ENCODE data around the gene LRRC61. TPM values are rescaled to one million over a fixed set of nuclear protein-coding genes. Genes with fewer than 3 reads are reported as not detected.
A peak's percentile ranks its signal among the peaks of the same experiment; 100 is the strongest.
"Not testable (repeated sequence)": the region's sequence is repeated elsewhere in the genome, so short reads cannot be mapped to it uniquely, and the experiment has no call there.

The LRRC61 gene, protein sequence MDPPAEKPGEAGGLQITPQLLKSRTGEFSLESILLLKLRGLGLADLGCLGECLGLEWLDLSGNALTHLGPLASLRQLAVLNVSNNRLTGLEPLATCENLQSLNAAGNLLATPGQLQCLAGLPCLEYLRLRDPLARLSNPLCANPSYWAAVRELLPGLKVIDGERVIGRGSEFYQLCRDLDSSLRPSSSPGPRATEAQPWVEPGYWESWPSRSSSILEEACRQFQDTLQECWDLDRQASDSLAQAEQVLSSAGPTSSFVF
- 3.7 TPM for total RNA-seq
- long read RNA-seq, transcript LRRC61-202 (3 exons, 1,877 nt): major isoform, 8 of 12 reads
- long read RNA-seq, partial matches to known transcripts: 0 of 12 reads
- long read RNA-seq, other reads (novel, unspliced or antisense): 3 of 12 reads

GRCh38 chr7:150322833-150323681, at the start of gene LRRC61, which contains the start of gene ACTR3C:
TSS of gene LRRC61 (plus strand) at chr7:150323355. CDS start at chr7:150336862, 13,507 bp downstream.
TSS of gene ACTR3C (minus strand) at chr7:150323545. CDS start at chr7:150295296, 28,249 bp downstream.
- intact Hi-C loops (cut with micrococcal nuclease): no loop called here
- DNase-seq: peak; percentile 72
- peak; percentile 89 for ATAC-seq

- intact Hi-C loops (cut with micrococcal nuclease); DNase-seq: not testable (repeated sequence)
- peak; percentile 68 for ATAC-seq
Measured at GRCh38 chr7:150276132-150276695, 46.9 kb upstream of the LRRC61 start.

DNA sequence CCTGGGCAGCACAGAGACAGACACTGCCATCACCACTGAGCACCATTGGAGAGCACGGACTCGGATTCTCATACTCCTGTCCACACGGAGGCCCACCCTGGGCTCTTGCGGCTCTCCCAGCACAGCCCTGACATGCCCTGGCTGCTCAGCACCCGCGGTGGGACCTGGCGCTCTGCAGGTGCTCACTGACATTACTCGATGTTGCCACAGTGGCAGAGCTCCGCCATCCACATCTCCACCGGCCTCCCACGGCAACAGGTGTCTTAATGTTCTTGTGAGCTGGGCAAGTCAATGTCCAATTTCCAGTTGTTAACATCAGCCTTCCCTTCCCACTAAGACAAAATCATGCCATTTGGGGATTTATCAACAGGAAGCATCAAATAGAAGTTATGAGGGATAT, 44.8 kb upstream of the LRRC61 start:
- DNase-seq; ATAC-seq; intact Hi-C loops (cut with micrococcal nuclease): not testable (repeated sequence)

GRCh38 chr7:150281681-150282403, 41.3 kb upstream of the LRRC61 start:
- DNase-seq: not testable (repeated sequence)

GRCh38 chr7:150283111-150283510, 40.0 kb upstream of the LRRC61 start:
- ATAC-seq; DNase-seq; intact Hi-C loops (cut with micrococcal nuclease): not testable (repeated sequence)

More at GRCh38 chr7:150281681-150282403, 41.3 kb upstream of the LRRC61 start:
- intact Hi-C loops (cut with micrococcal nuclease); ATAC-seq: not testable (repeated sequence)

GRCh38 chr7:150283608-150284007, 39.5 kb upstream of the LRRC61 start:
- ATAC-seq; intact Hi-C loops (cut with micrococcal nuclease); DNase-seq: not testable (repeated sequence)

- ATAC-seq: peak; percentile 94
- intact Hi-C loops (cut with micrococcal nuclease); DNase-seq: not testable (repeated sequence)
Measured at GRCh38 chr7:150285849-150286754, 37.1 kb upstream of the LRRC61 start.

GRCh38 chr7:150287815-150288214, 35.3 kb upstream of the LRRC61 start:
- ATAC-seq; intact Hi-C loops (cut with micrococcal nuclease); DNase-seq: not testable (repeated sequence)

- intact Hi-C loops (cut with micrococcal nuclease); ATAC-seq: not testable (repeated sequence)
Measured at GRCh38 chr7:150288816-150289215, 34.3 kb upstream of the LRRC61 start.

GRCh38 chr7:150290317-150290716, 32.8 kb upstream of the LRRC61 start:
- ATAC-seq; DNase-seq; intact Hi-C loops (cut with micrococcal nuclease): not testable (repeated sequence)

More at GRCh38 chr7:150288816-150289215, 34.3 kb upstream of the LRRC61 start:
- not testable (repeated sequence) for DNase-seq

DNA sequence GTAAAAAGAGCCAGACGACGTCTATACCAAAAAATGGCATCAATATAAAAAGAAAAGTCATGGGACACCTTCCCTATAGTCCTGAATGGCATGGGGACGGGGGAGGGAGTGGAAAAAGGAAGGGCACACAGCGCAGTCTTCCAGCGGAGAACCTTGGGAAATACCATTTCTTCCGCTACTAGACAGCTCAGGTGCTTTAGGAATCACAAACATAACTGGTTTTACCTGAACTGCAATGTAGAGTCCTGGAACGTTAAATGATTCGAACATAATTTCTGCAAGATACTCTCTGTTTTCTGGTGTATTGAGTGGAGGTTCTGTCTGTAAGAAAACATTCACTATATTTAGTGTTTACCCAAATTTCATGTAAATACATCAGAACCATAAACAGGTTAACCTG, 28.1 kb upstream of the LRRC61 start:
- ATAC-seq; intact Hi-C loops (cut with micrococcal nuclease); DNase-seq: not testable (repeated sequence)

DNA sequence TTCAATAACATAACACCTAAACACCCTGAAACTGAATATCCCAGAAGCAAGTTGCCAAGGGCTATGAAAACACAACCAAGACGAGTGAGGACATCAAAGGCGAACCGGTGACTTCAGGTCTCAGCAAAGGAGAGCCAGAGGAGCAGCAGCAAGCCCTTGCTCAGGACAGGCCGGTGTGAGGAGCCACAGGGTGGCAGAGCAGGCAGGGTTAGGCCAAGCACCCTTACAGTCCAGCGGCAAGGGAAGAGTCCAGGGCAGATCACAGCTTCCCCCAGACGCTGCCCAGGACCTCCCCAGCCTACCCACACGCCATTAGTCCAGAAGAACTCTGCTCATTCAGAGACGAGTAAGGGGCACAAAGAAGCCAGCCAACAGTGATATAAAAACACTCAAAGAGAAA, 27.5 kb upstream of the LRRC61 start:
- DNase-seq; intact Hi-C loops (cut with micrococcal nuclease): not testable (repeated sequence)
- ATAC-seq: peak; percentile 81

- ATAC-seq; DNase-seq; intact Hi-C loops (cut with micrococcal nuclease): not testable (repeated sequence)
Measured at GRCh38 chr7:150296802-150297201, 26.4 kb upstream of the LRRC61 start.

- intact Hi-C loops (cut with micrococcal nuclease); DNase-seq; ATAC-seq: not testable (repeated sequence)
Measured at GRCh38 chr7:150297978-150298377, 25.2 kb upstream of the LRRC61 start.

- DNase-seq; intact Hi-C loops (cut with micrococcal nuclease): not testable (repeated sequence)
- peak; percentile 17 for ATAC-seq
Measured at GRCh38 chr7:150302908-150303310, 20.2 kb upstream of the LRRC61 start.

DNA sequence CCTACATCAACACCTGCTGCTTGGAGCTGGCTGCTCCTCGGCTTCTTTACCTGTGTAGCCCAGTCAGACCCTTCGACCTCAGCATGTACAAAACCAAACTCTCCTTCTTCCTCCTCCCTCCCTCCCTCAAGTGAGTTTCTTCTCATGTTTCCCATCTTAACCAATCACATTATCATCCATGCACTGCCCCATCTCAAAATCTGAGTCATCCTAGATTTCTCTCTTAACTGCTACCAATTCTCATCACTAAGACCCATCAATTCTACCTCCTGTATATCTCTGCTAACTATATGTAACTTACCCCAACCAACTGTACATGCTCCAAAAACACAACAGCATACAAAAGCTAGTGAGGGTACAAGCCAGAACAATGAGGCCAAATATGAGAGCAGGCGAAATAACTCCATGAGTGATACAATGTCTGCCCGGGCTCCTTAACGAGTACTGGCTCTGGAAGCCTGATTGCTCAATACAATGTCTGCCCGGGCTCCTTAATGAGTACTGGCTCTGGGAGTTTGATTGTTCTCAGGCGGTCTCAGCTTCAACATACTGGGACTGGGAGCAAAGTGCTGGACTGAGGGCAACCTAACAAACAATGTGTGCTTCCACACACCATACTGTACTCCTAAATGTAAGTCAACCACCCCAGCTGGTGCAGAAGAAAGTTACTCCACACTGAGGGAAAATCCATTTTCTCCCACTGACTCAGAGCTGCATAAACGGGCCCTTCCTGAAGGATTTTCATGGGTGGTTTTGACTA, 18.5 kb upstream of the LRRC61 start:
- ATAC-seq: peak; percentile 34
- intact Hi-C loops (cut with micrococcal nuclease); DNase-seq: not testable (repeated sequence)
